Activated T-cell treated with anti-CD3 and anti-CD28 coated beads, Interleukin-2, amount 50 U/mL, for 24 hours (primary cell): ENCODE measurements around the gene EDIL3.

Experiments
- DNase-seq: peaks from one replicate; pipeline ENCODE4 v3.0.0-alpha.2; 2020
- H3K27ac Mint-ChIP-seq: 2 replicates; pipeline ENCODE4 v1.8.0; 2020; ENCODE audit warnings: mild to moderate bottlenecking, mixed read lengths
- H3K27me3 Mint-ChIP-seq: 2 replicates; pipeline ENCODE4 v1.8.0; 2020; ENCODE audit warnings: mixed read lengths
- H3K36me3 Mint-ChIP-seq: 2 replicates; pipeline ENCODE4 v1.8.0; 2020; ENCODE audit warnings: low read depth, mixed read lengths
- H3K4me1 Mint-ChIP-seq: 2 replicates; pipeline ENCODE4 v1.8.0; 2020; ENCODE audit warnings: low read depth, mixed read lengths
- H3K4me3 Mint-ChIP-seq: 2 replicates; pipeline ENCODE4 v1.8.0; 2020; ENCODE audit warnings: mild to moderate bottlenecking, moderate library complexity, mixed read lengths
- H3K9me3 Mint-ChIP-seq: 2 replicates; pipeline ENCODE4 v1.8.0; 2020; ENCODE audit warnings: mixed read lengths

The EDIL3 gene

DNA sequence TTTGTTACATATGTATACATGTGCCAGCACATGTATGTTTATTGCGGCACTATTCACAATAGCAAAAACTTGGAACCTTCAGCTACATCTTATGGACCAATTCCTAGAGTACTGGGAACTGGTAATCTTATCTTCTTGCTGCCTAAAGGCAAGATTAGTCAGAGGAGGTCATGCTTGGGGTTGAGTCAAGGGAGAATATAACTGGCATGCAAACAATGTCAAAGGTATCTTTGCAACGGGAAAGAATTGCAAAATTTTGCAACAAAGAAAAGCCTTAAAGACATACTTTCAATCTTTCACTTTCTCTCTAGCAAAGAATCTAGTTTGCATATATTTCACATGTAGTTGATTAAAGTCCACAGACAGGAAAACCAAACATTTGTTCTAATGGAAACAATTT, 145.2 kb downstream of the EDIL3 start:
- Mint-ChIP-seq H3K4me3 (no peak overlapping the region), H3K36me3 (no peaks in the 10 kb centered on the region), H3K27me3 (no peaks in the 10 kb centered on the region), H3K9me3 (no peaks in the 10 kb centered on the region), H3K27ac (no peak overlapping the region), H3K4me1 (no peaks in the 10 kb centered on the region)
- no peak for DNase-seq

- H3K9me3 Mint-ChIP-seq, result no peaks in the 10 kb centered on the region
- no peaks in the 10 kb centered on the region for H3K27me3 Mint-ChIP-seq
- no peak overlapping the region for H3K27ac Mint-ChIP-seq
- no peak for DNase-seq
- H3K4me3 Mint-ChIP-seq, result no peak overlapping the region
- no peaks in the 10 kb centered on the region for H3K36me3 Mint-ChIP-seq
- H3K4me1 Mint-ChIP-seq, result no peaks in the 10 kb centered on the region
These were observed 147.6 kb downstream of the EDIL3 start for GRCh38 chr5:84237126-84237525.

DNA sequence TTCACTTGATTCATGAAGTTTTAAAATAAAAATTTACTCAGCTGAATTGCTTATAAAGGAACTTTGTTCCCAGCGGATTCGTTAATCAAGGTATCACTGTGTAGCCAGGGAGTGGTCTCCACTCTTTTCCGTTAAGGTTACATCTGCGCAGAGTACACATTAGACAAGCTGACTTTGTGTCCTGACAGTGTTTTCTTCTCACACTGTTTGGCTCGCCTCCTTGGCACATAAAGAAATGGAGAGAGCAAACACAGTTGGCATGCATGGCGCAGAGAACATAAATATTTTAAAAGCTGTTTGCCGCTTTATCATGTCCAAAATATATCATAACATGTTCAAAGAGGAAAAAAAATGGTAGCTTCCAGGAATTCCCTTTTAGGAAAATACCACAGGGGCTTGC, 153.2 kb downstream of the EDIL3 start:
- no peak overlapping the region for H3K27ac Mint-ChIP-seq
- no peak for DNase-seq
- H3K9me3 Mint-ChIP-seq, result no peaks in the 10 kb centered on the region
- H3K27me3 Mint-ChIP-seq, result no peaks in the 10 kb centered on the region
- H3K4me1 Mint-ChIP-seq, result no peaks in the 10 kb centered on the region
- H3K36me3 Mint-ChIP-seq, result no peaks in the 10 kb centered on the region
- no peak overlapping the region for H3K4me3 Mint-ChIP-seq

GRCh38 chr5:84229045-84229444, 155.6 kb downstream of the EDIL3 start:
- no peaks in the 10 kb centered on the region for H3K9me3 Mint-ChIP-seq
- no peak for DNase-seq
- no peaks in the 10 kb centered on the region for H3K4me1 Mint-ChIP-seq
- H3K4me3 Mint-ChIP-seq, result no peak overlapping the region
- no peak overlapping the region for H3K27ac Mint-ChIP-seq
- no peaks in the 10 kb centered on the region for H3K27me3 Mint-ChIP-seq
- H3K36me3 Mint-ChIP-seq, result no peaks in the 10 kb centered on the region

GRCh38 chr5:84228266-84228665, 156.4 kb downstream of the EDIL3 start:
- Mint-ChIP-seq H3K36me3 (no peaks in the 10 kb centered on the region), H3K4me3 (no peak overlapping the region)

DNA sequence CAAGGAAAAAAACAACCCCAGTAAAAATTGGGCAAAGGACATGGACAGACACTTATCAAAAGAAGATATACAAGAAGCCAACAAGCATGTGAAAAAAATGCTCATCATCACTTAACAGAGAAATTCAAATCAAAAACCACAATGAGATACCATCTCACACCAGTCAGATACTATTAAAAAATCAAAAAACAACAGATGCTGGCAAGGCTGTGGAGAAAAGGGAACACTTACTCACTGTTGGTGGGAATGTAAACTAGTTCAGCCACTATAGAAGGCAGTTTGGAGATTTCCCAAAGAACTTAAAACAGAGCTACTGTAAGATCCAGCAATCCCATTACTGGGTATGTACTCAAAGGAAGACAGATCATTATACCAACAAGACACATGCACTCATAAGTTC, 157.4 kb downstream of the EDIL3 start:
- H3K27me3 Mint-ChIP-seq, result no peaks in the 10 kb centered on the region
- no peaks in the 10 kb centered on the region for H3K4me1 Mint-ChIP-seq
- no peaks in the 10 kb centered on the region for H3K36me3 Mint-ChIP-seq
- no peaks in the 10 kb centered on the region for H3K9me3 Mint-ChIP-seq
- DNase-seq, result no peak
- no peak overlapping the region for H3K27ac Mint-ChIP-seq
- H3K4me3 Mint-ChIP-seq, result no peak overlapping the region

More at GRCh38 chr5:84228266-84228665, 156.4 kb downstream of the EDIL3 start:
- H3K27me3 Mint-ChIP-seq, result no peaks in the 10 kb centered on the region
- no peaks in the 10 kb centered on the region for H3K4me1 Mint-ChIP-seq
- no peaks in the 10 kb centered on the region for H3K9me3 Mint-ChIP-seq
- no peak for DNase-seq
- H3K27ac Mint-ChIP-seq, result no peak overlapping the region

GRCh38 chr5:84218546-84218945, 166.1 kb downstream of the EDIL3 start:
- DNase-seq, result no peak
- H3K27ac Mint-ChIP-seq, result no peak overlapping the region
- H3K4me1 Mint-ChIP-seq, result no peaks in the 10 kb centered on the region
- no peak overlapping the region for H3K4me3 Mint-ChIP-seq
- H3K27me3 Mint-ChIP-seq, result no peaks in the 10 kb centered on the region
- no peaks in the 10 kb centered on the region for H3K36me3 Mint-ChIP-seq
- no peaks in the 10 kb centered on the region for H3K9me3 Mint-ChIP-seq

- H3K27me3 Mint-ChIP-seq, result no peaks in the 10 kb centered on the region
- DNase-seq, result no peak
- H3K27ac Mint-ChIP-seq, result no peak overlapping the region
- no peaks in the 10 kb centered on the region for H3K4me1 Mint-ChIP-seq
- H3K9me3 Mint-ChIP-seq, result peaks cover 7% of the 10 kb centered on the region
- no peaks in the 10 kb centered on the region for H3K36me3 Mint-ChIP-seq
- H3K4me3 Mint-ChIP-seq, result no peak overlapping the region
These were observed 169.2 kb downstream of the EDIL3 start for GRCh38 chr5:84215521-84215920.

DNA sequence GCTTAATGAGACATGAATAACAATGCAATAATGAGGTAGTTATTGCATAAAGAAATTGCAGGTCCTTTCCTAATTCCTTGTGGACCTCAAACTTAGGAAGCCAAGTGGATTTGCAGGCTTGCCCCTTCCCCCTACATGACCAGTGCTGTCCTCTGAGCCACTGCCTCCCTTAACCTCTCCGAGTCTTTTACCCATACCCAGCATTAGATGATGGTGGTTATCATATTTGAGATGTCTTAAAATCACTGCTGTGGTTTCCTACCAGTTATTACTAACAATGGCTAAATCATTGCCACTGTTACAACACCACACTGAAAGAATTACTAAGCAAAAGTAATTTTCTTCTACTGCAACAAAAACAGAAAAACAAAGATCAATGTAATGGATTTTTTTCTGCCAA, 170.8 kb downstream of the EDIL3 start:
- H3K27ac Mint-ChIP-seq, result no peak overlapping the region
- no peaks in the 10 kb centered on the region for H3K27me3 Mint-ChIP-seq
- H3K4me3 Mint-ChIP-seq, result no peak overlapping the region
- H3K4me1 Mint-ChIP-seq, result no peaks in the 10 kb centered on the region
- DNase-seq, result no peak
- no peaks in the 10 kb centered on the region for H3K36me3 Mint-ChIP-seq
- H3K9me3 Mint-ChIP-seq, result peaks cover 7% of the 10 kb centered on the region

- peaks cover 7% of the 10 kb centered on the region for H3K9me3 Mint-ChIP-seq
- H3K4me1 Mint-ChIP-seq, result no peaks in the 10 kb centered on the region
- no peak overlapping the region for H3K27ac Mint-ChIP-seq
- H3K4me3 Mint-ChIP-seq, result no peak overlapping the region
- DNase-seq, result no peak
- H3K27me3 Mint-ChIP-seq, result no peaks in the 10 kb centered on the region
- H3K36me3 Mint-ChIP-seq, result no peaks in the 10 kb centered on the region
These were observed 171.5 kb downstream of the EDIL3 start for GRCh38 chr5:84213212-84213611.

DNA sequence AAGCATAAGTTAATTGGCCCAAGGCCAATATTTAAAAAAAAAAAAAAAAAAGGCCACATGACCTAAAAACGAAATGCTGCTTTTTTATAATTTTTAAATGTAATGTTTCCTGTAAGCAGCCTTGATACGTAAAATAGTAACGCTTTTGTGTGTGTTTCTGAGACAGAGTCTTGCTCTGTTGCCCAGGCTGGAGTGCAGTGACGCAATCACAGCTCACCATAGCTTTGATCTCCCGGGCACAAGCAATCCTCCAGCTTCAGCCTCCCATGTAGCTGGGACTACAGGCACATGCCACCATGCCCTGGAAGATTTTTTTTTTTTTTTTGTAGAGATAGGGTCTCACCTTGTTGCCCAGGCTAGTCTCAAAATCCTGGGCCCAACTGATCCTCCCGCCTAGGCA, 179.9 kb downstream of the EDIL3 start:
- H3K27ac Mint-ChIP-seq, result no peak overlapping the region
- H3K4me3 Mint-ChIP-seq, result no peak overlapping the region
- H3K27me3 Mint-ChIP-seq, result no peaks in the 10 kb centered on the region
- DNase-seq, result no peak
- no peaks in the 10 kb centered on the region for H3K4me1 Mint-ChIP-seq
- no peaks in the 10 kb centered on the region for H3K9me3 Mint-ChIP-seq
- no peaks in the 10 kb centered on the region for H3K36me3 Mint-ChIP-seq

DNA sequence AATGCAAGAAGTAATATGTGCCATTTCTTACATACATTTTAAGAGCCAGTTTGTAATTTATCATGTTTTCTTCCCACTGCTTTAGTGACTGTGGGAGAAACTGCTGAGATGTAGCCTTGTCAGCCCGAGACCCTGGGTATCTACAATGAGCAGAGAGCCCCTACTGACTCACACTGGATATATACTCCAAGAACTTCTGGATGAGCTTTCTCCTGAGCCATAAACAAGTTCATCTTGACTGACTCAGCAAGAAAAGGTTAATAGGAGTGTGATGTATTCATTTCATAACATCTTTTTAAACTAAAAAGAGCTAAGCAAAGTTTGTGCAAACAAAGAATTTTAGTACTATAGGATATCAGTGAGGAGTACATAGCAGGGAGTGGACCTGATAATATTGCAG, 182.5 kb downstream of the EDIL3 start:
- Mint-ChIP-seq H3K27me3 (no peaks in the 10 kb centered on the region), H3K27ac (no peak overlapping the region), H3K36me3 (no peaks in the 10 kb centered on the region), H3K4me1 (no peaks in the 10 kb centered on the region), H3K4me3 (no peak overlapping the region), H3K9me3 (no peaks in the 10 kb centered on the region)
- DNase-seq, result no peak

DNA sequence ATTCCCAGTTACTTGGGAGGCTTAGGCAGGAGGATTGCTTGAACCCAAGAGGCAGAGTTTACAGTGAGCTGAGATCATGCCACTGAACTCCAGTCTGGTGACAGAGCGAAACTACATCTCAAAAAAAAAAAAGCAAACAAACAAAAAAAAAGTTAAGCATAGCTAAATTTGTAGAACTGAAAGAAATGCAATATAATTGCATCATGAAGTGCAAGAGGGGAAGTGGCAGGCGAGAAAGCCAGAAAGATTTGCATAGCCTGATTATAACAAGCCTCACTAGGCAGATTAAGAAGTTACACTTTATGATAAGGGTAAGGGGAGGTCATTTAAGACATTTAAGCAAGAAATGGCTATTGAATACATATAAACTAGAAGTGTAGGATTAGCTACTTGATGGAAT, 187.1 kb downstream of the EDIL3 start:
- no peak overlapping the region for H3K4me3 Mint-ChIP-seq
- no peaks in the 10 kb centered on the region for H3K36me3 Mint-ChIP-seq
- H3K4me1 Mint-ChIP-seq, result no peaks in the 10 kb centered on the region
- no peak overlapping the region for H3K27ac Mint-ChIP-seq
- no peaks in the 10 kb centered on the region for H3K27me3 Mint-ChIP-seq
- no peaks in the 10 kb centered on the region for H3K9me3 Mint-ChIP-seq
- no peak for DNase-seq

DNA sequence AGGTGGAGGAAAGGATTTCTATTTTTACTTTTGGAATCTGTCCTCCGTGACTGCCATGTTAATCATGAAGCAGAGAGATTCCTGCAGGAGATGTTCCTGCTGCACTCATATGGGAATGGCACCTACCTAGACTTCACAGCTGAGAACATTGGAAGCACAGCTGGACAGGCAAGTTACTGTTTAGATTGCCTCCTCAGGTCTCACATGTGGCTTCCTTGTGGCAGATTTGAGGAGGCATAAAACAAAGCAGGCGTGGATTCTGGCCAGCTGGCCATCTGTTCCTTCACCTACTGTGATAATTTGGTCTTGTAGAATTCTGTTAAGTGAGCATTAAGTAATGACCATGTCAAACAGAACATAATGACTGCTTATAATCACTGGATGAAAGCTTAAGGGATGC, 193.4 kb downstream of the EDIL3 start:
- H3K9me3 Mint-ChIP-seq, result no peaks in the 10 kb centered on the region
- no peak overlapping the region for H3K27ac Mint-ChIP-seq
- DNase-seq, result no peak
- H3K27me3 Mint-ChIP-seq, result no peaks in the 10 kb centered on the region
- no peaks in the 10 kb centered on the region for H3K36me3 Mint-ChIP-seq
- H3K4me1 Mint-ChIP-seq, result no peaks in the 10 kb centered on the region
- H3K4me3 Mint-ChIP-seq, result no peak overlapping the region

DNA sequence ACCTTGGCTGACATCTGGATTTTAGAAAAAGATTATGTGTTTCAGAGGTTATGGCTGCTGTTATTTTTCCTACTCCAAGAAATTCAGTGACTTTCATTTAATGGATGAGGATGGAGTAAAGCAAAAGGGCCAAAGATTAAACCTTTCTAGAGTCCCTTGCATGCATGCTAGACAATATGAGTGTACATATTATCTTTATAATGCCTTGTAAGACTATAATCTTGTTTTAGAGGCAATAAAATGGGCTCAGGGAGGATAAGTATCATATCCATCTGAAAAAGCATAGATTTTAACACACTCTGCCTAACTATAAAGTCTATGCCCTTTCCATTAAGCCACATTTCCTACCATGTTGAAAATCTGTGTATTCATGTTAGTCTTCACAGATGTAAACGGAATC, 199.8 kb downstream of the EDIL3 start:
- Mint-ChIP-seq H3K9me3 (no peaks in the 10 kb centered on the region), H3K4me1 (no peaks in the 10 kb centered on the region), H3K4me3 (no peak overlapping the region), H3K27me3 (no peaks in the 10 kb centered on the region), H3K36me3 (no peaks in the 10 kb centered on the region), H3K27ac (no peak overlapping the region)
- DNase-seq, result no peak

- Mint-ChIP-seq H3K27ac (no peak overlapping the region), H3K9me3 (no peaks in the 10 kb centered on the region), H3K36me3 (no peaks in the 10 kb centered on the region), H3K4me1 (no peaks in the 10 kb centered on the region), H3K4me3 (no peak overlapping the region), H3K27me3 (no peaks in the 10 kb centered on the region)
- no peak for DNase-seq
These were observed 203.6 kb downstream of the EDIL3 start for GRCh38 chr5:84181093-84181492.
